K562 (cell line): Measurements from ENCODE around the gene DAB2.

Source experiments
- CHD1 ChIP-seq: fragments of 200-600 bp; sonication (generic); IDR thresholded peaks from one replicate; pipeline ENCODE4 v1.6.1; 2012; ENCODE audit warnings: mild to moderate bottlenecking, moderate library complexity, low read length, inconsistent platforms
- DNMT1 ChIP-seq: fragments of 450-650 bp; IDR thresholded peaks from 2 replicates; pipeline ENCODE4 v1.6.1; 2016; ENCODE audit warnings: antibody characterized with exemption, mild to moderate bottlenecking
- FOXA3 ChIP-seq, 2 experiments: fragments of 450-650 bp in 1 of 2; sonication (generic) in 1 of 2; formaldehyde crosslinking; IDR thresholded peaks in 1 of 2; conservative IDR thresholded peaks in 1 of 2; 2 replicates each; pipeline versions ENCODE4 v1.4.0 to v1.8.0; 2020 to 2022; ENCODE audit warnings: mild to moderate bottlenecking in 2 of 2, missing genetic modification reagents in 1 of 2
- JUN ChIP-seq, 2 experiments: sonication (generic) in 1 of 2; formaldehyde crosslinking in 1 of 2; IDR thresholded peaks; 2 replicates each; pipeline versions ENCODE4 v1.6.1 to v1.8.0; 2012 to 2022; ENCODE audit warnings: borderline replicate concordance in 2 of 2, mild to moderate bottlenecking in 2 of 2, improper control_type of control experiment in 1 of 2, low read depth in 1 of 2, low read length in 1 of 2, missing genetic modification reagents in 1 of 2
- NEUROD1 ChIP-seq: fragments of 150-350 bp; IDR thresholded peaks from 2 replicates; pipeline ENCODE4 v1.6.1; 2014; ENCODE audit warnings: borderline replicate concordance, low read length, low read depth; ENCODE audit not compliant: partially characterized antibody
- SP2 ChIP-seq: IDR thresholded peaks from 2 replicates; pipeline ENCODE4 v1.6.1; 2011; ENCODE audit warnings: mild to moderate bottlenecking, low read depth, low read length, moderate library complexity; ENCODE audit not compliant: poor library complexity, severe bottlenecking; ENCODE audit errors: extremely low read depth
- ZBTB7A ChIP-seq: IDR thresholded peaks from 2 replicates; pipeline ENCODE4 v1.6.1; 2011; ENCODE audit warnings: low read depth, mild to moderate bottlenecking, low read length, moderate library complexity, borderline replicate concordance; ENCODE audit not compliant: control insufficient read depth
- ZFP36 ChIP-seq: fragments of 150-350 bp; IDR thresholded peaks from 2 replicates; pipeline ENCODE4 v1.6.1; 2018; ENCODE audit warnings: low read length, low read depth; ENCODE audit not compliant: partially characterized antibody
- TF ChIP-seq, protein P1 (sequence below): fragments of 200-600 bp; sonication (generic); IDR thresholded peaks from one replicate; pipeline ENCODE4 v1.6.1; 2012; ENCODE audit warnings: mild to moderate bottlenecking, low read depth, low read length, inconsistent platforms

DNA sequence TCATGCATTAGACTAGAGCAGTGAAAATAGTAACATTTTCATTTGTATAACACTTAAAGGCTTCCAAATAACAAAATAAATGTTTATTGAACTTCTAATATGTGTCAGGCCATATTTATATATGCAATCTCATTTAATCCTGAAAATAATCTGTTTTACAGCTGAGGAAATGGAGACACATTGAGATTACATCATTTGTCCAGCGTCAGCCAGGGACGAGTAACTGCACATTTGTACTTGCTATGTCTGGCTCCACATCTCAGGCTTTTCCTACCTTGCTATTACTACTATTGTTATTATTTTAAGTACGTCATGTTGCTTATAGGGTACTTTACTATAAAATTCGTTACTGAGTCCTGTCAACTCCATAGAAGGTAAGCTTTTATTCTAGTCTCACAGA lies 56.7 kb downstream of the DAB2 start:
- TF ChIP-seq SP2, result no peak
- TF ChIP-seq ZFP36, result no peak
- no peak for TF ChIP-seq CHD1
- no peak for TF ChIP-seq JUN (IDR thresholded peaks at IDR 0.05; ENCODE audit: borderline replicate concordance, low read depth, low read length)
- no peak for TF ChIP-seq JUN (CRISPR knock-in tag; IDR thresholded peaks at IDR 0.05; ENCODE audit: borderline replicate concordance)
- TF ChIP-seq, protein P1, sequence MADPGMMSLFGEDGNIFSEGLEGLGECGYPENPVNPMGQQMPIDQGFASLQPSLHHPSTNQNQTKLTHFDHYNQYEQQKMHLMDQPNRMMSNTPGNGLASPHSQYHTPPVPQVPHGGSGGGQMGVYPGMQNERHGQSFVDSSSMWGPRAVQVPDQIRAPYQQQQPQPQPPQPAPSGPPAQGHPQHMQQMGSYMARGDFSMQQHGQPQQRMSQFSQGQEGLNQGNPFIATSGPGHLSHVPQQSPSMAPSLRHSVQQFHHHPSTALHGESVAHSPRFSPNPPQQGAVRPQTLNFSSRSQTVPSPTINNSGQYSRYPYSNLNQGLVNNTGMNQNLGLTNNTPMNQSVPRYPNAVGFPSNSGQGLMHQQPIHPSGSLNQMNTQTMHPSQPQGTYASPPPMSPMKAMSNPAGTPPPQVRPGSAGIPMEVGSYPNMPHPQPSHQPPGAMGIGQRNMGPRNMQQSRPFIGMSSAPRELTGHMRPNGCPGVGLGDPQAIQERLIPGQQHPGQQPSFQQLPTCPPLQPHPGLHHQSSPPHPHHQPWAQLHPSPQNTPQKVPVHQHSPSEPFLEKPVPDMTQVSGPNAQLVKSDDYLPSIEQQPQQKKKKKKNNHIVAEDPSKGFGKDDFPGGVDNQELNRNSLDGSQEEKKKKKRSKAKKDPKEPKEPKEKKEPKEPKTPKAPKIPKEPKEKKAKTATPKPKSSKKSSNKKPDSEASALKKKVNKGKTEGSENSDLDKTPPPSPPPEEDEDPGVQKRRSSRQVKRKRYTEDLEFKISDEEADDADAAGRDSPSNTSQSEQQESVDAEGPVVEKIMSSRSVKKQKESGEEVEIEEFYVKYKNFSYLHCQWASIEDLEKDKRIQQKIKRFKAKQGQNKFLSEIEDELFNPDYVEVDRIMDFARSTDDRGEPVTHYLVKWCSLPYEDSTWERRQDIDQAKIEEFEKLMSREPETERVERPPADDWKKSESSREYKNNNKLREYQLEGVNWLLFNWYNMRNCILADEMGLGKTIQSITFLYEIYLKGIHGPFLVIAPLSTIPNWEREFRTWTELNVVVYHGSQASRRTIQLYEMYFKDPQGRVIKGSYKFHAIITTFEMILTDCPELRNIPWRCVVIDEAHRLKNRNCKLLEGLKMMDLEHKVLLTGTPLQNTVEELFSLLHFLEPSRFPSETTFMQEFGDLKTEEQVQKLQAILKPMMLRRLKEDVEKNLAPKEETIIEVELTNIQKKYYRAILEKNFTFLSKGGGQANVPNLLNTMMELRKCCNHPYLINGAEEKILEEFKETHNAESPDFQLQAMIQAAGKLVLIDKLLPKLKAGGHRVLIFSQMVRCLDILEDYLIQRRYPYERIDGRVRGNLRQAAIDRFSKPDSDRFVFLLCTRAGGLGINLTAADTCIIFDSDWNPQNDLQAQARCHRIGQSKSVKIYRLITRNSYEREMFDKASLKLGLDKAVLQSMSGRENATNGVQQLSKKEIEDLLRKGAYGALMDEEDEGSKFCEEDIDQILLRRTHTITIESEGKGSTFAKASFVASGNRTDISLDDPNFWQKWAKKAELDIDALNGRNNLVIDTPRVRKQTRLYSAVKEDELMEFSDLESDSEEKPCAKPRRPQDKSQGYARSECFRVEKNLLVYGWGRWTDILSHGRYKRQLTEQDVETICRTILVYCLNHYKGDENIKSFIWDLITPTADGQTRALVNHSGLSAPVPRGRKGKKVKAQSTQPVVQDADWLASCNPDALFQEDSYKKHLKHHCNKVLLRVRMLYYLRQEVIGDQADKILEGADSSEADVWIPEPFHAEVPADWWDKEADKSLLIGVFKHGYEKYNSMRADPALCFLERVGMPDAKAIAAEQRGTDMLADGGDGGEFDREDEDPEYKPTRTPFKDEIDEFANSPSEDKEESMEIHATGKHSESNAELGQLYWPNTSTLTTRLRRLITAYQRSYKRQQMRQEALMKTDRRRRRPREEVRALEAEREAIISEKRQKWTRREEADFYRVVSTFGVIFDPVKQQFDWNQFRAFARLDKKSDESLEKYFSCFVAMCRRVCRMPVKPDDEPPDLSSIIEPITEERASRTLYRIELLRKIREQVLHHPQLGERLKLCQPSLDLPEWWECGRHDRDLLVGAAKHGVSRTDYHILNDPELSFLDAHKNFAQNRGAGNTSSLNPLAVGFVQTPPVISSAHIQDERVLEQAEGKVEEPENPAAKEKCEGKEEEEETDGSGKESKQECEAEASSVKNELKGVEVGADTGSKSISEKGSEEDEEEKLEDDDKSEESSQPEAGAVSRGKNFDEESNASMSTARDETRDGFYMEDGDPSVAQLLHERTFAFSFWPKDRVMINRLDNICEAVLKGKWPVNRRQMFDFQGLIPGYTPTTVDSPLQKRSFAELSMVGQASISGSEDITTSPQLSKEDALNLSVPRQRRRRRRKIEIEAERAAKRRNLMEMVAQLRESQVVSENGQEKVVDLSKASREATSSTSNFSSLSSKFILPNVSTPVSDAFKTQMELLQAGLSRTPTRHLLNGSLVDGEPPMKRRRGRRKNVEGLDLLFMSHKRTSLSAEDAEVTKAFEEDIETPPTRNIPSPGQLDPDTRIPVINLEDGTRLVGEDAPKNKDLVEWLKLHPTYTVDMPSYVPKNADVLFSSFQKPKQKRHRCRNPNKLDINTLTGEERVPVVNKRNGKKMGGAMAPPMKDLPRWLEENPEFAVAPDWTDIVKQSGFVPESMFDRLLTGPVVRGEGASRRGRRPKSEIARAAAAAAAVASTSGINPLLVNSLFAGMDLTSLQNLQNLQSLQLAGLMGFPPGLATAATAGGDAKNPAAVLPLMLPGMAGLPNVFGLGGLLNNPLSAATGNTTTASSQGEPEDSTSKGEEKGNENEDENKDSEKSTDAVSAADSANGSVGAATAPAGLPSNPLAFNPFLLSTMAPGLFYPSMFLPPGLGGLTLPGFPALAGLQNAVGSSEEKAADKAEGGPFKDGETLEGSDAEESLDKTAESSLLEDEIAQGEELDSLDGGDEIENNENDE, result no peak
- no peak for TF ChIP-seq DNMT1
- TF ChIP-seq FOXA3 (CRISPR knock-in tag; conservative IDR thresholded peaks at IDR 0.05 in 1 of 2, IDR thresholded peaks at IDR 0.05 in 1 of 2), result no peak
- no peak for TF ChIP-seq NEUROD1
- no peak for TF ChIP-seq ZBTB7A
